HL-60 (cell line): ENCODE measurements around the gene ADAD2.

Experiments used
- POLR2AphosphoS5 ChIP-seq: IDR thresholded peaks from 2 replicates; pipeline ENCODE4 v1.6.1; 2012; ENCODE audit warnings: low read depth
- TF ChIP-seq, protein P1 (sequence below): IDR thresholded peaks from one replicate; pipeline ENCODE4 v1.5.1; 2011; ENCODE audit warnings: low read length, control low read depth, inconsistent platforms; ENCODE audit not compliant: insufficient read depth

DNA sequence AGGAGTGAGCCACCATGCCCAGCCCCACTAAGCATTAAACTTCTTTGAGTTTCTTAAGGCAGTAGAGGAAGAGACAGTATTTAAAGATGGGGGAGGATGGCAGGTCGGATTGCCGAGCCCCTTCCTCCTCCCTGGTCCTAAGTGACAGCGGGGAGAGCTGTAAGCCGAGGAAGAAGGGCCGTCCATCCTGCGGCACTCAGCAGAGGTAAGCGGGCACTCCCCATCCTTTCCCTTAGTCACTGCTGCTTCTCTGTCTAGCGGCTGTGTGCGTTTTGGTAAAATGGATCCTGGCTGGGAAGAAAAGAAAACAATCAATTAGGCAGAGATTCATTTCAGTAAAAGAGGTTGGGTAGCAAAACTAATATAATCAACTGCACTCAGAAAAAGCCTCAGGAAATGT is 31.9 kb upstream of the ADAD2 start:
- TF ChIP-seq, protein P1, sequence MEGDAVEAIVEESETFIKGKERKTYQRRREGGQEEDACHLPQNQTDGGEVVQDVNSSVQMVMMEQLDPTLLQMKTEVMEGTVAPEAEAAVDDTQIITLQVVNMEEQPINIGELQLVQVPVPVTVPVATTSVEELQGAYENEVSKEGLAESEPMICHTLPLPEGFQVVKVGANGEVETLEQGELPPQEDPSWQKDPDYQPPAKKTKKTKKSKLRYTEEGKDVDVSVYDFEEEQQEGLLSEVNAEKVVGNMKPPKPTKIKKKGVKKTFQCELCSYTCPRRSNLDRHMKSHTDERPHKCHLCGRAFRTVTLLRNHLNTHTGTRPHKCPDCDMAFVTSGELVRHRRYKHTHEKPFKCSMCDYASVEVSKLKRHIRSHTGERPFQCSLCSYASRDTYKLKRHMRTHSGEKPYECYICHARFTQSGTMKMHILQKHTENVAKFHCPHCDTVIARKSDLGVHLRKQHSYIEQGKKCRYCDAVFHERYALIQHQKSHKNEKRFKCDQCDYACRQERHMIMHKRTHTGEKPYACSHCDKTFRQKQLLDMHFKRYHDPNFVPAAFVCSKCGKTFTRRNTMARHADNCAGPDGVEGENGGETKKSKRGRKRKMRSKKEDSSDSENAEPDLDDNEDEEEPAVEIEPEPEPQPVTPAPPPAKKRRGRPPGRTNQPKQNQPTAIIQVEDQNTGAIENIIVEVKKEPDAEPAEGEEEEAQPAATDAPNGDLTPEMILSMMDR, result no peak
- TF ChIP-seq POLR2AphosphoS5, result no peak
